Measurements from ENCODE around the gene MANSC1. TPM values are rescaled to one million over a fixed set of nuclear protein-coding genes. Genes with fewer than 3 reads are reported as not detected.

MANSC1 gene
- total and polyA plus RNA-seq, 2 of the 13 experiments (the other 11 are each of a cell fraction or from before 2014, with no cell fraction given) = 1.9 to 4.2 TPM

DNA sequence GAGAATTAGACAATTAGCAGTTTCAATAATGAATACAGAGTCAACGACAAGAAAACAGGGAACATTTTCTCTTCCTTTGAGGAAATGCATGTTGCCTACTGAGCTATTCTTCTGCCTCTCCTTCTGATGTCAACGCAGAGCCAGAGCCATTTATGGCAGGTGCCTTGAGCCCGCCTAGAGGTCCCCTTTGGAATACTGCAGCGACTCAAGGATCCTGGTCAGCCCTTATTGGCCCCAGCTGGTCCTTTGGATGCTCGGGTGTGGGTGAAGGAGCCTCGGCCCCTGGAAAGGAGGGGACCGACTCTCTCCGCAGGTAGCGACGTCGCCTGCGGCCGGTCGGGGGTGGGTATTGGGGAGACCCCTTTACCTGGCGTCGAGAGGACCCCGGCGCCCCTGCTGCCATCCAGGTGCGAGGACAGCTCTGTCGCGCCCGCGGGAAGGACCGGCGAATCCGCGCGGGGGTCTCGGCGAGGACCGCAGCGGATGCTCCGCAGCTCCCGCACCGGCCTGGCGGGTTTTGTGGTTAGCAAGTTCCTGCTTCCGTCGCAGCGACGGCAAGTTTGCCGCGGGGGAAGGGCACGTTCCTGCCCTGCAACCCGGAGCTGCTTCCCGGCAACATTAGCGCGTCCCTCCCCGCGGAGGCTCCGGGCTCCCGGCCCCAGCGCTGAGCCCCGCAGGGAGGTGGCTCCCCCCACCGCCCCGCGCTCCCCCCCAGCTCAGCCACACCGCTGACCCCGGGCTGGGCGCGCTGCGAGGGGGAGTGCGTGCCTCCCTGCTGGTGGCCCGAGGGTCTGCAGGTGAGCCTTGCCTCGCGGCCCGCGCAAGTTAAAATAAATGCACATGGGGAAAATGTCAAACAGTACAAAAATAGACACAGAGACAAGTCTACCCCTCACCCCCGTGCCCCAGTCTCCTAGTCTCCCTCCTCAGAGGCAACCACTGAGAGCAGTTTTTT is at the start of gene MANSC1 (continued):
- TF ChIP-seq ZNF850 (CRISPR knock-in tag; conservative IDR thresholded peaks at IDR 0.05) (no peak), TAF1 (CRISPR knock-in tag; IDR thresholded peaks at IDR 0.05) (peak; percentile 70; the same call in 1 of the 2 replicates), SOX5 (CRISPR knock-in tag; IDR thresholded peaks at IDR 0.05; ENCODE audit: borderline replicate concordance) (no peak), DNMT1 (CRISPR knock-in tag; IDR thresholded peaks at IDR 0.05) (0 out of 2 replicates have a peak, but pooled peaks have one; percentile 30), REL (CRISPR knock-in tag; conservative IDR thresholded peaks at IDR 0.05) (0 out of 2 replicates have a peak, but pooled peaks have one; percentile 31), SIX1 (CRISPR knock-in tag; IDR thresholded peaks at IDR 0.05; ENCODE audit: borderline replicate concordance) (no peak), ZNF839 (CRISPR knock-in tag; IDR thresholded peaks at IDR 0.05; ENCODE audit: borderline replicate concordance) (0 out of 2 replicates have a peak, but pooled peaks have one; percentile 34), AKAP8 (CRISPR knock-in tag; IDR thresholded peaks at IDR 0.05) (0 out of 2 replicates have a peak, but pooled peaks have one; percentile 42), GFI1 (CRISPR knock-in tag; IDR thresholded peaks at IDR 0.05; ENCODE audit: borderline replicate concordance) (peak; percentile 37; the same call in 1 of the 2 replicates), ATF4 (CRISPR knock-in tag; IDR thresholded peaks at IDR 0.05) (peak in 1 of 2 experiments; percentile 25; a peak in 1 of 4 replicates), ZNF768 (CRISPR knock-in tag; IDR thresholded peaks at IDR 0.05) (peak; percentile 57; the same call in 1 of the 2 replicates), ZNF138 (CRISPR knock-in tag; IDR thresholded peaks at IDR 0.05; ENCODE audit: low read depth) (no peak), ZBTB39 (CRISPR knock-in tag; IDR thresholded peaks at IDR 0.05) (no peak), FLYWCH1 (CRISPR knock-in tag; IDR thresholded peaks at IDR 0.05) (no peak), THAP11 (CRISPR knock-in tag; IDR thresholded peaks at IDR 0.05) (peak; percentile 47; the same call in 1 of the 2 replicates)
- TF ChIP-seq, protein P1, sequence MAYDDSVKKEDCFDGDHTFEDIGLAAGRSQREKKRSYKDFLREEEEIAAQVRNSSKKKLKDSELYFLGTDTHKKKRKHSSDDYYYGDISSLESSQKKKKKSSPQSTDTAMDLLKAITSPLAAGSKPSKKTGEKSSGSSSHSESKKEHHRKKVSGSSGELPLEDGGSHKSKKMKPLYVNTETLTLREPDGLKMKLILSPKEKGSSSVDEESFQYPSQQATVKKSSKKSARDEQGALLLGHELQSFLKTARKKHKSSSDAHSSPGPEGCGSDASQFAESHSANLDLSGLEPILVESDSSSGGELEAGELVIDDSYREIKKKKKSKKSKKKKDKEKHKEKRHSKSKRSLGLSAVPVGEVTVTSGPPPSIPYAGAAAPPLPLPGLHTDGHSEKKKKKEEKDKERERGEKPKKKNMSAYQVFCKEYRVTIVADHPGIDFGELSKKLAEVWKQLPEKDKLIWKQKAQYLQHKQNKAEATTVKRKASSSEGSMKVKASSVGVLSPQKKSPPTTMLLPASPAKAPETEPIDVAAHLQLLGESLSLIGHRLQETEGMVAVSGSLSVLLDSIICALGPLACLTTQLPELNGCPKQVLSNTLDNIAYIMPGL (CRISPR knock-in tag; IDR thresholded peaks at IDR 0.05; ENCODE audit: borderline replicate concordance in 1 of 2, low read depth in 1 of 2) = peak in 1 of 2 experiments; percentile 86
- TF ChIP-seq, protein P2, sequence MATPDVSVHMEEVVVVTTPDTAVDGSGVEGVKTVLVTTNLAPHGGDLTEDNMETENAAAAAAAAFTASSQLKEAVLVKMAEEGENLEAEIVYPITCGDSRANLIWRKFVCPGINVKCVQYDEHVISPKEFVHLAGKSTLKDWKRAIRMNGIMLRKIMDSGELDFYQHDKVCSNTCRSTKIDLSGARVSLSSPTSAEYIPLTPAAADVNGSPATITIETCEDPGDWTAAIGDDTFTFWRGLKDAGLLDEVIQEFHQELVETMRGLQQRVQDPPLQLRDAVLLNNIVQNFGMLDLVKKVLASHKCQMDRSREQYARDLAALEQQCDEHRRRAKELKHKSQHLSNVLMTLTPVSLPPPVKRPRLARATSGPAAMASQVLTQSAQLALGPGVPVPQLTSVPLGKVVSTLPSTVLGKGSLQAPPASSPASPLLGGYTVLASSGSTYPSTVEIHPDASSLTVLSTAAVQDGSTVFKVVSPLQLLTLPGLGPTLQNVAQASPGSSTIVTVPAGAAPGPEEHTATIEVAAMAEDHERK (CRISPR knock-in tag; IDR thresholded peaks at IDR 0.05; ENCODE audit: low read depth) = no peak
- TF ChIP-seq, protein P3, sequence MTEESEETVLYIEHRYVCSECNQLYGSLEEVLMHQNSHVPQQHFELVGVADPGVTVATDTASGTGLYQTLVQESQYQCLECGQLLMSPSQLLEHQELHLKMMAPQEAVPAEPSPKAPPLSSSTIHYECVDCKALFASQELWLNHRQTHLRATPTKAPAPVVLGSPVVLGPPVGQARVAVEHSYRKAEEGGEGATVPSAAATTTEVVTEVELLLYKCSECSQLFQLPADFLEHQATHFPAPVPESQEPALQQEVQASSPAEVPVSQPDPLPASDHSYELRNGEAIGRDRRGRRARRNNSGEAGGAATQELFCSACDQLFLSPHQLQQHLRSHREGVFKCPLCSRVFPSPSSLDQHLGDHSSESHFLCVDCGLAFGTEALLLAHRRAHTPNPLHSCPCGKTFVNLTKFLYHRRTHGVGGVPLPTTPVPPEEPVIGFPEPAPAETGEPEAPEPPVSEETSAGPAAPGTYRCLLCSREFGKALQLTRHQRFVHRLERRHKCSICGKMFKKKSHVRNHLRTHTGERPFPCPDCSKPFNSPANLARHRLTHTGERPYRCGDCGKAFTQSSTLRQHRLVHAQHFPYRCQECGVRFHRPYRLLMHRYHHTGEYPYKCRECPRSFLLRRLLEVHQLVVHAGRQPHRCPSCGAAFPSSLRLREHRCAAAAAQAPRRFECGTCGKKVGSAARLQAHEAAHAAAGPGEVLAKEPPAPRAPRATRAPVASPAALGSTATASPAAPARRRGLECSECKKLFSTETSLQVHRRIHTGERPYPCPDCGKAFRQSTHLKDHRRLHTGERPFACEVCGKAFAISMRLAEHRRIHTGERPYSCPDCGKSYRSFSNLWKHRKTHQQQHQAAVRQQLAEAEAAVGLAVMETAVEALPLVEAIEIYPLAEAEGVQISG (CRISPR knock-in tag; IDR thresholded peaks at IDR 0.05) = peak; percentile 72

All from HepG2 (cell line).